Hippocampal formation (tissue), 2 donors: ENCODE data around the gene LMF1.

Experiments
- DNase-seq, 2 donors: peaks; one replicate each; lab custom pipeline; 2025; lab: John Stamatoyannopoulos, UW

The LMF1 gene

DNA sequence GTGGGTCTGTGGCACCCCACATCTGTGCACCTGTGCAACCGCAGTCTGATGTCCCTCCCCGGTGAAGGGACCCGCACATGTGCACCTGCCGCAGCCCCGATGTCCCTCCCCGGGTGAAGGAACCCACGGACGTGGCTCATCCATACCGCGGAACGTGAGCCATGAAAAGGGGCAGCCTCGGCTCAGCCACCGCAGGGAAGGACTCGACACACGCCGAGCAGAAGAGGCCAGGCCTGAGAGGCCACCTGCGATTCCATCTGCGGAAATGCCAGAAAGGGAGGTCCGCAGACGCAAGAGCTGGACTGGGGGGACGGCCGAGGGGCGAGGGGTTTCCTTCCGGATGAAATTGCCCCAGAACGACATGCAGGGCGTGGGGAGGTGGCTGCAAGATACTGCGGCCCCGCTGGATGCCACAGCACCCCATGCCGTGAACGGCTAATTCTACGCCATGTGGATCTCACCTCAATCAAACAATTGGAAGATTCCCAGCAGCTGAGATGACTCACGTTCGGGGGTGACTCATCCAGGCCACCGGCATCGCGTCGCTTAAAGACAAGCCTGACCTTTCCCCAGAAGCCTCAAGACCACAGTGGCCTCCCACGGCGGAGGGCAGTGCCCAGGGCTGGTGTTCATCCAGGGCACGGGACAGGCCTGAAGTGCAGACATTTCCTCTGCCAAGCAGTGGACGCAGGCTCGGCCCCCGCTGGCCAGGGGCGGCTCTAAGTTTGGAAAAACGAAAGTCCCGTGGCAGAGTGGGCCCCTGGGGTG is 31.8 kb upstream of the LMF1 start:
- DNase-seq, result no peak

DNA sequence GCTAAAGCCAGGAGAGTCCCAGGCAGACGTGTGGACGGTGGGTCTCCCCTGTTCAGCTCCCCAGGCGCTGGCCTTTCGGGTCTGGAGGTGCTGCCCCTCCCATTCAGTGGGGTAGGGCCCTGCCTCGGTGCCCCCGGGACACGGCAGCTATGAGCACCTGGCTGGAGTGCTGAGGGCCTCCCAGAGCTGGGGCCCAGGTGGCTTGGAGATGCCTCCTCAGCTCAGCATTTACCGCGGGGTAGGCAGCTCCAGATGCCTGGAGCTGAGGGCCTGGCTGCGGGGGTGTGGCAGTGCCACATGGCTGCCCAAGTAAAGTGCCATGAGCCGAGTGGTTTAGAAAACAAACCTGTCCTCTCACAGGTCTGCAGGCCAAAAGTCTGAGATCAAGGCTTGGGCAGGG is 30.3 kb upstream of the LMF1 start:
- DNase-seq, result no peak

DNA sequence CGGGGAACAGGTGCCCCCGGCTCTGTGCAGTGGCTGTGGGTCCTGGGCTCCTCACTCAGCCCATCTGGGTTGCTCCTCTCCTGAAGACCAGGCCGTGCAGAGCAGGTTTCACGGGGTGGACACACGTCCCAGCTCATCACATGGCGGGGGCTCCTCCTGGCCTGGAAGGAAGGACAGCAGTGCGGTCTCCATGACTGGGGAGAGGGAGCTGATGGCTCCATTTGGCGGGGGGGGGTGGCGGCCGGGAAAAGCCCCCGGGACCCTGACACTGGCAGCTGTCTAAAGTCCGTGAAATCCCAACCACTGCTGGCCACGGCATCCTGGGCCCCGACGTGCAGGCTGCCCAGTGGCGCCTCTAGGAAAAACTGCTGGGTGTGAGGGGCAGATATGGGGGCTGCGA is 29.8 kb upstream of the LMF1 start:
- no peak for DNase-seq

DNA sequence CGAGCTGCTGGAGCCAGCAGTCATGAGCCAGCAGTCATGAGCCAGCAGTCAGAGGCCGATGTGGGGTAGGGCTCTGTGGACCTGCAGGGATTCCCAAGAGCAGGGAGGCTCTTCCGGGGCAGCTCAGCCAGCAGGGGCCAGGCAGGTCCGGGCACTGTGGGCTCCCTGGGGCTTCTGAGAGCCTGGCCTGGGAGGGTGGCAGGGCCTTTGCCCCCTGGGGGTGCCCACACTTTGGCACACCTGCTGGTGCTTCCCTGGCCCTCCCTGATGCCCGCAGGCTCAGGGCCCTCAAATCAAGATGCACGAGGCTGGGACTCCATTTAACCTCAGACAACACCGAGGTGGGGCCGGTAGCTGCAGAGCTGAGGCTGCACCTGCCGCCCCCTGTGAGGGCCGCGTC is 28.9 kb upstream of the LMF1 start:
- DNase-seq, result no peak

DNA sequence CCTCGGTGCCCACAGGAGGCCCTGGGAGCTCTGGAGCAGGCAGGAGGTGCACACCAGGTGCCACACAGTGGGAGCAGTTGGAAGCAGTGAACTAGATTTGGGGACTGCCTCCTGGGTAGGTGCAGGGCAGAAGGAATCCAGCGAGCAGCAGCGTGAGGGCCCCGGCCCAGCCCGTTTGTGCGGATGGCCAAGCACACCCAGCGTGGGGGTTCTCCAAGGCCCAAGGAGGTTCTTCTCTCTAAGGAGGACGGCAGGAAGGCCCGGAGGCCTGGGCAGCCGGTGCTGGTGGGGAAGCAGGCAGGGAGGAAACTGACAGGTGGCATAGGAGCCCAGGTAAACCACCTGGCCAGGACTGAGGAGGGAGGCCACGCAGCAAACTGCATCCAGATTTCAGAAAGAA is 27.8 kb upstream of the LMF1 start:
- DNase-seq, result no peak

DNA sequence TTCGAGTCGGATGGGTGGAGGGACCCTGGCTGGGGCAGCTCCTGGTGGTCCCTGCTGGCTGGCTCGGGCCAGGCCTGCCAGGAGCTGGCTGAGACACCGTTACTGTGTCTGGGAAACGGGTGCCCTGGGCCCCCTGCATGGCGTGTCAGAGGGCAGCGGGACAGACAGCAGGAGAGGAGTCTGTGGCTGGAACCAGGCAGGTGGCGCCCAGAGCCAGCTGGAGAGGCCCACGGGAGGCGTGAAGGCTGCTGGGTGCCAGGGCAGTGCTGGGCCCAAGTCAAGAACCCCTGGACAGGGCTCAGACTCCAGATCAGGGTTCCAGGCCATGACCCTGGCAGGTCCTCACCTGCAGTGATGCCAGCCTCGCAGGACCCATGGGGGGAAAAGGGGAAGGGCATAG is 27.4 kb upstream of the LMF1 start:
- no peak for DNase-seq

DNA sequence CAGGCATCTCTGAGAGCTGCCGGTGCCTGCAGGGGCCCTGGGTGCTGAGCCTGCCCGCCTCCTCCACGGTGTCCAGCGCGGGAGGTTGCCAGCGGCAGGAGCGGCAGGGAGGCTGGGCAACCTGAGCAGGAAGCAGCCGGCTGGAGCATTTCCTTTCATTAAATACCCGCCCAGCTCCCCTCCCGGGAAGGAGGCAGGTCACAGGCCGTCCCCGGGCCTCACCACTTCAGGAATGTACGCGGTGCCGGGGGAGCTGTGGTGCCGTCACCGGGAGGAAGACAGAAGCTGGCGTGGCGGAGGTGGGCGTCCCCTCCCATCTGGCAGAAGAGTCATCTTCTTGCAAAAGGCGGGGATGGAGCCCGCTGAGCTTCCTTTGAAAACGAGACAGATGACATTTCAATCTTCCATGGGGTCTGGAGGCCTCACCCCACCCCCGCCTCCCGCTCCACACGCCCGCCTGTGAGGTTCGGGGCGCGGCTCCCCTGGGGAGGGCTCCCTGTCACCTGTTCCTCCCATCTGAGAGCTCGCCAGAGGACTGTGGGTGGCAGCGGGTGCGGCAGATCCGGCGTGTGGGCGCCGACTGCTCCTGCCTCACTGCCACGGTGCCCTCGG is 26.8 kb upstream of the LMF1 start:
- no peak for DNase-seq

DNA sequence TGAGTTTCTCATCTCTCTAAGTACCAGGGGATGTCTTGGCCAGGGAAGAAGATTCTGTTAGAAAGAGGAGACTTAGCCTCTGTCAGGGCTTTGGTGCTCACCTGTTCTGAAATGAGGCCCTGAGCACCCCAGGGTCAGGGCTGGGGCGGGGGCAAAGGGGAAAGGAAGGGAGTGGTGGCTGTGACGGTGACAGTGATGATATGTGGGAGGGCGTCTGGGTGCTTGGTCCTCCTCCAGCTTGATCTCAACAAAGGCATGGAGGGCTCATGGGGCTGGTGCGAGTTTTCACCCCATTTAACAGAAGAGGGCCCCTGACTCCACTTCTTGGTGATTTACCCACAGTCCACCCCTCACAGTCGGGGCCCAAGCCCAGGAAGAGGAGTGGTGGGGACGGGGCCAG is 25.9 kb upstream of the LMF1 start:
- DNase-seq, result no peak

DNA sequence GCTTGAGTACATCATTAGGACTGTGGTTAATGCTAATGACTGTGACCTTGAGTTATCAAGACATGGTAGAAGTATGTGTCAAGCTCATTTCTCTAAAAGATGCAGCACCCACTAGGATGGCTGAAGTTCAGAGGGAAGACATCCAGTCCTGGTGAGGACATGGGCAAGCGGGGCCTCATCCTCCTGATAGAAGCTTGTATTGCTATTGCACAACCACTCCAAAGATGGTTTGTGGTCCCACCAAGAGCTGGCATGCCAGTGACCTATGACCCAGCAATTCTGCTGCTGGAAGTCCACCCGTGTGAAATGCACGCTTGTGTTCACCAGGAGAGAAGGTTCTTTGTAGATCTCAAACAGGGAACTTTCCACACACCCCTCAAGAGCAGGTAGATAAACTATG is 25.0 kb upstream of the LMF1 start:
- DNase-seq, result no peak

DNA sequence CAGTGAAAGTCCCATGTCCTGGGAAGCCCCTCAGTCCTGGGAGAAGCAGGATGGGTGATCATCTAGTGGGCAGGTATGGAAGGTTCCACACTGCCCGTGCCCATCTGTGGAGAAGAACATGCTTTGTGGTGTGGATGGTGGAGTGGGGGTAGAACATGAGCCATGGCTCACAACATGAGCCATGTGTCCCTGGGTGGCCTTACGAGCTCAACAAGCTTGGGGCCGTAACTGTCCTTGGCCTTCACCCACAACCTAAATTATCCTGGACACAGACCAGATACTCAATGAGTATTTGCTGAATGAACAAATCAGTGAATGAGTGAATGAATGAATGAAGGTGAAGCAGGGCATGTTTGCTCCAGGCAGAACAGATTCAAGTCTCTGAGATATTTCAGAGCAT is 24.3 kb upstream of the LMF1 start:
- DNase-seq, result no peak

DNA sequence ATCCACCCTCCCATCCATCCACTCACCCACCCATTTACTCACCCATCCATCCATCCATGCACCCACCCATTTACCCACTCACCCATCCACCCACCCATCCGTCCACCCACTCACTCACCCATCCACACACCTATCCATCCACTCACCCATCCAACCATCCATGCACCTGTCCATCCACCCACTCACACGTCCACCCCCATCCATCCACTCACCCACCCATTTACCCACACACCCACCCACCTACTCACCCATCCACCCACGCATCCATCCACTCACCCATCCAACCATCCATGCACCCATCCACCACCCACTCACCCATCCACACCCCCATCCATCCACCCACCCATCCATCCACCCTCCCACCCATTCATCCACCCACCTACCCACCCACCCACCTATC is 22.9 kb upstream of the LMF1 start:
- DNase-seq, result no peak

DNA sequence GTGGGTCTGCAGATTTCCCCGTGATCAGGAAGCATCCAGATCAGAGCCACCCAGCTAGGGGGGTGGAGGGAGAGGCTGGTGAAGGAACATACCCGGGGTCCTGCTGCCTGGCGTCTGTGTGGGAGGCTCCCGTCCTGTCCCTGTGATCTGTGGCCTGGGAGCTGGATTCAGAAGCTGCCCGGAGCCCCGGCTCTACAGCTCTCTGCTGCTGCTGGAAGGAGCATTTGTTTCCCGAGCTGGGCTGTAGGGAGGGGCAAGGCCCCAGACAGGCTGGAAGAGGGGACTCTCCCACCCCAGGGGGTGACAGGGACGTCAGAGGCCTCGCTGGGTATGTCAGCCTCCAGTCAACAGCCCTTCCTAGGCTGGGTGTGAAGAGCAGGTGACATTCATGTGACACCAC is 21.0 kb upstream of the LMF1 start:
- DNase-seq, result no peak

DNA sequence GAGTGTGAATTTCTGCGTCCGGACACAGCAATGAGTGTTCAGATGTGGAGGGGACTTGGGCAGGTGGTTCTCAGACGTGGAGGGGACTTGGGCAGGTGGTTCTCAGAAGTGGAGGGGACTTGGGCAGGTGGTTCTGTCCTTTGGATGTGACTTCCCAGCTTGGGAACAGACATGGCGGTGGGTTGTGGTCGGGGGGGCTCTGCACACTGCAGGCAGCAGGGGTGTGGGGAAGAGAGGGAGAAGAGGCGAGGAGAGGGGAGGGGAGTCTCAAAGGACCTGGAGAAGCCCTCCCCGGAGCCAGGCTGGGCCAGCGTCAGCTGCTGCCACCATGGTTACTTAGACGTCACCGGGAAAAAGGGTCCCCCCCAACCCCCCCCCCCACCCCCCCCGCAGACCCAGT is 20.6 kb upstream of the LMF1 start:
- no peak for DNase-seq

DNA sequence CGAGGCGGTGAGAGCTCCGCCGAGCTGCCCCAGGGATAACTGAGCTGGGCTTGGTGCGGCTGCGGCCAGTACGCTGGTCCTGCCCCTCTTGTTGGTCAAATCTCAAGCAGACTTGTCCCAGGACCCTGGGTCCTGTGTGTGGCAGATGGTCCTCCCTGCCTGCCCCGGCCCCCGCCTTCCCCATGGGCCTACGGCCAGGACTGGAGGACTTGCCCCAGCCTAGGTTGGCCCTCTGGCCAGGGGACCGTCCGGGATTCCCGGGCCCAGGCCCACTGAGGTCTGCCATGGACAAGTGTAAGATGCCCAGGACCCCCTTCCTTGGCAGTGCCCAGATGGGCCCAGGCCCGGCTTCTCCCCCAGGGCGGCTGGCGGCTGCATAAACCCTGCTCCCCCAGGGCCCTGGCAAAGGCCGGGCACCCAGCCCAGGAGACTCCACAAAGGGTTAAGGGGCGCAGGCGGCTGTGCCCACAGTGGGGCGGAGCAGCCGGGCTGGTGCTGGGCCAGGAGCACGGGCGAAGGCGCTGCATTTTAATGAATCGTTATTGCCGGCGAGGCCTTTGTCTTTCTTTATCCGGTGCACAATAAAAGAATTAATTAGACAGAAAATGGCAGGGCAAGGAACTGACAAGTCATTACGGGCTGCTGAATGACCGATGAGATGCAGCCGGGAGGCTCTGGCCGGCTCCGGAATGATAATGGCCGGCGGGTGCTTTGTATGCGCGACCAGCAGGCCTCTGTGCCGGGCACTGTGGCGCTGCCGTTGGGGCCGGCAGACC is 19.9 kb upstream of the LMF1 start:
- peak; percentile 71 to 82 for DNase-seq

DNA sequence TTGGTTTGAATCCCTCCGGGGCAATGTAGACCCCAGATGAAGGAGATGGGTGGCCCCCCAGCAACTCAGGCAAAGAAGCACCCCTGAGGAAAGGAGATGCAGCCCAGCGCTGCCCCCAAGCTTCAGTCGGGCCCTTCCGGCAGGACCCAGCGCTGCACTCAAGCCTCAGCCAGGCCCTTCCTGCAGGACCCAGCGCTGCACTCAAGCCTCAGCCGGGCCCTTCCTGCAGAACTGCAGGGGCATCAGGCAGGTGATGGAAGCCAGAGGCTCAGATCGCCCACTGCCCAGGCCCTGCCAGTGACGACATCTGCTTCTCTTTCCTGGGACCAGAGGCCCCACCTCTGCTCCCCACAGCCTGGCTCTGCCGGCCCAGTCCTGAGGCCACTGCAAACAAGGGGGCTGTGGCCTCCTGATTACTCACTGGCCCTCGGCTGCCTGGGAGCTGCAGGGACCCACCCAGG is 18.6 kb upstream of the LMF1 start:
- DNase-seq, result no peak

DNA sequence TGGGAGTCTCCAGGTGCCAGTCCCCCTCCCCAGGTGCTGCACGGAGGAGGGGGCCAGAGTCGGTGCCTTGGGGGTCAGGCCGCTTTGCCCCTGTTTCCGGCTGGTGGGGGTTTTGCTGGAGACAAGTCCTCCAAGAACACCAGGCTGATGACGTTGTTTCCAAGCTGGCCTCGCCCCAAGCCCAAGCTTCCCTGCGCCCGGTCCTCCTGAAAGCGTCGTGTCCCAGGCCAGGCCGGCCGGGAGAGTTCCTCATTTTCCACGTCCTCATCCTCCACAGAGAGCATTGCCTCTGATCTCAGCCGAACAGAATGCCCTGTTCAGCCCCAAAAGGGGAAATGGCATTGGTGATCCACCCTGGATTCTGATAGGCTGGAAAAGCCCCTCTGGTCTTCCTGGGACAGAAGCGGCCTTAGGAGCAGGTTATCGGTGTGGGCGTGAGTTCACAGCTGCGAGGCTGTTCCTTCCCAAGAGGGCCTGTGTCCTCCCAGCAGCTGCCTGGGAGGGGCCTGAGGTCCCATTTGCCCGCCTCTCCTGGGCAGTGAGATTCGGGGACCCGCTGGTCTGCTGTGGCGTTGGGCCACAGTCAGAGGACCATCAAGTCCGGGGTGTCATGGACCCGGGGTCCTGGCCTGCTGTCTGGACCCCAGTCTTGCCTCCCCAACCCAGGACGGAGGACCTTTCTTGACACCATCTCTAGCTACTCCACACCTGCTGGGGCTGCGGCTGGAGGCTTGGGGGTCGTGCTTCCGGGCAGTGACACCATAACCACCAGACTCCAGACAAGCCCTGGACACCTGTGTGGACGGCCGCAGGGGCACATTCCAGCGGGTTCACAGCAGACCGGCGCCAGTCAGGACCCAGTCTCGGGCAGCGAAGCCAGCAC is 17.9 kb upstream of the LMF1 start:
- no peak for DNase-seq

DNA sequence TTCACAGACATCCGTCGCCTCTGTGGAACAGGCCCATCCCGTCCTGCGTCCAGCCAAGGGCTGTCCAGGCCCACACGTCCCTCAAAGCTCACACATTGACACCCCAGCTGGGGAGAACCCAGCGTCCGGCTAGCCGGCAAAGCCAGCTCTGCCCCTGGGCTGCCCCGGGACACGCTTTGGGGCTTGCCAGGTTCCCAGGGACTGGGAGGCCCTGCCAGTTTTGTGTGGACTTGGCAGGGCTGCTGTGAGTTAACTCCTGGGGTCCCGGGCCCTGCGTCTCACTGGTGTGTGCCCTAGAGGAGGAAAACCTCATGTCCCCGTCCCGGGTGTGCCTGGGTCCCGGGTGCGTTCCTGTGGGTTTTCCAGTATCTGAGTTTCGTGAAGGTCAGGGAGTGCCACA is 17.1 kb upstream of the LMF1 start:
- DNase-seq, result peak in 1 of 2 donors; percentile 53

DNA sequence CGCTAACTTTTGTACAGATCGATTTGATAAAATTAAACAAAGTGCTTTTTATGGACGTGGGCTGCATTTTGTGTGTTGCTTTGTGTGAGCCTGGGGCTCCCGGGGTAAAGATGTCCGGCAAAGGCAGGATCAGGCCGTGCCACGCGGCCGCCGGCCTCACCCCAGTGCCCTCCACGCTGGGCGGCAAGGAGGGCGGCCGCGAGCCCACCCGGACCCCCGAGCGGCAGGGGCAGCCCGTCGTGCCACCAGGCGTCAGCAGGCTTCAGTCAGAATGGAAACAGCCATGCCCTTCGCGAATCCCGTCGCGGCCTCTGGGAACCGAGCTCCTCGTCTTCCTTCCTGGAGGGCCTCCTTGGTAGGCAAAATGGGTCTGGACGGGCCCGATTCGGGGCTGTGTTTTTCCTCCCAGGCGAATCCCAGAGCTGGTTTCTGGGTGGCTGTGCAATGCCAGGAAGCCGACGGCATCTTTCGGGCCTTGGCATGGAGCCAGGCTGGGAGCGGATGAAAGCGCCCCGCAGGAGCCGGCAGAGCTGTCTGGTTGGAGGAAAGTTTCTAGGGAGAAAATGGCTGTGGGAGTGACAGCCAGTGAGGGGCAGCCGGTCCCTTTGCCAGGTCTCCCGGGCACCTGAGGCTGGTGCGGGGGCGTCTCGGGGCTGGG is 16.3 kb upstream of the LMF1 start:
- DNase-seq, result peak in 1 of 2 donors; percentile 58

DNA sequence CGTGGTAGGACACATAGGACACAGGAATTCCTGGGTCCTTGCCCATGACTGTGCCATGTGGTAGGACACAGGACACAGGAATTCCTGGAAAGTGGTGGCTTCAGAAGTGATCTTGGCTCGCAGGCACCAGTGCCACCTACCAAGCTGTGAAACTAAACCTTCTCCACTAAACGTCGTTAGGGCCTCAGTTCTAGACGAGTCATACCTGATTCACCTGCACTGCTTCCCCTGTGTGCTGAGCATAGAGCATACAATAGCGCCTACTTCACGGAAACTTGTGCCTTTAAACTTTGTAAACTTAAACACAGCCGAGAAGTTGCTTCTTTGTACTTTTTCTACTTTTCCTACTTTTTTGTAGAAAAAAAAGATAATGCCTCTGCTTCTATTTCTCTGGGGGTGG is 15.6 kb upstream of the LMF1 start:
- DNase-seq, result no peak

DNA sequence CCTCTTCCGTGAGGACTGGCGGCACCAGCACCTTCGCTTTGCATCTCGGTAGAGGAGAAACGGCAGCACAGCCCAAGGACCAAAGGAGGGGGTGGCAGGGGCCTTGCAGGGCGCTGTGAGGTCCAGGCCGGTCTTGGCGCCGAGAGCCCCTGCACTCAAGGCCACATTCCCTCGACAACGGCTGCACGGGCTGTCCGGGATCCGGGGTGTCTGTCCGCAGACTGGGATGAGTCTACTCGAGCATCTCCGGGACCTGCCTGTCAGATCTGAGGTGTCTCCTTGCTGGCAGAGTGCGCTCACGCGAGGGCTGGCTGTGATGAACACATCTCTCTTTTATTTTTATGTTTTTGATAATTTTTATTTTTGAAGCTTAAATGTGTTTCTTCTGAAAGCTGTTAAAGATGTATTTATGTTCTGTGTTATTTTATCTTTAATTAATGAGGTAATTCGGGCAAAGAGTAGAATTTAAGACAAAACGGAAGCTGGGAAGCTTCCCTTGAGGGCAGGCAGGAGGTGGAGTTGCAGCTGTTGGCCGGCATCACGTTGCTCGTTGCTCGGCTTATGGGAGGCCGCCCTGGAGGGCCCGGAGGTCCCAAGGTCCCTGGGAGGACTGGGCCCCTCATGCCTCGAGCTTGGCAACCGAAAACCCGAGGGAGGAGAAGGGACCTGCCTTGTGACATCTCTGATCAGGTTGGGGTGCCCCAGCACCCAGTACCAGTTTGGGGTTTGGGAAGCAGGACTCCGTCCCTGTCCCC is 15.0 kb upstream of the LMF1 start:
- DNase-seq, result no peak
